GM19239 (cell line): ENCODE data around the gene ZSCAN9.
A peak's percentile ranks its signal among the peaks of the same experiment; 100 is the strongest.

ENCODE experiments used
- DNase-seq: peaks from one replicate; pipeline ENCODE4 v3.0.0; 2011; ENCODE audit warnings: low spot score; ENCODE audit not compliant: insufficient read length
- FAIRE-seq: peaks from 2 replicates; lab custom pipeline; 2011; peaks lifted over from hg19 to GRCh38; lab: Jason Lieb, UNC

The ZSCAN9 gene

DNA sequence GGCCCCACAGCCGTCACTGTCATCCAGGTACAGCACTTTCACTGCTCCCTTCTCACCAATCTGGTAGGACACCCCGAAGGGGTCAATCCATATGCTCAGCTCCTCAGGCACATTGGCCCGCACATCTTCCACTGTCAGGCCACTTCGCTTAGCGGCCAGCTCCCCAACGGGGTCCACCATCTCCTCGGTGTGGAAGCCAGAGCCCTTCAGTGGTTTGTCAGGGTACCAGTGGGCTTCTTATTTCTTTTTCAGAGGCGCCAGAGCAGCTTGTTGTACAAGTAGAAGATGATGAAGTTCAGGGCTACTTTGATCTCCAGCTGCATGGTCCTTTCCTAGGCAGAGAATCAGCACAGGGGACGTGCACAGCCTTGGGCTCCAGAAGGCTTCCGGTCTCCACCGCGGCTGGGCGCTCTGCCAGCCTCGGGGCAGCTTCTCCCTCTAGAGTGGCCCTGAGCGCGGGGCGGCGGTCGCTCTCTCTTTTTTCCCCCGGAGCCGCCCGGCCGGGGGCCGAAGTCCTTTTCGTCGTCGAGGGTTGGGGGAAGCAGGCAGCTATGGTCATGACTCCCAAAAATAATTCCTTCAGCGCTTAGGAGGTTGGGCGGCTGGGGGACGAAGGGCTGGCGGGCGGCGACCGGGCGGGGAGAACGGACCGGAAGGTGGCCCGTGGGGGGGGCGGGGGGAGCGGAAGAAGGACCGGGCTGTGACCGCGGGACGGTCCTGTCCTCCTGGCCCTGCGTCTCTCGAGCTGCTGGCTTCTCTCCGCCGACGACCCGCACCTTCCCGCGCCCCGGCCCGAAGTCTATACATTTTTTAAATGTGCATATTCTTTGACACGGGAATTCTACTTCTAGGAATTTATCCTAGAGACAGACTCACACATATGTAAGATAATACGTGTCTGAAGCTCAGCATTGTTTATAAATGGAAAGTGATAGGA, 6.5 kb upstream of the ZSCAN9 start:
- FAIRE-seq = peak; percentile 75
- DNase-seq = peak; percentile 51

DNA sequence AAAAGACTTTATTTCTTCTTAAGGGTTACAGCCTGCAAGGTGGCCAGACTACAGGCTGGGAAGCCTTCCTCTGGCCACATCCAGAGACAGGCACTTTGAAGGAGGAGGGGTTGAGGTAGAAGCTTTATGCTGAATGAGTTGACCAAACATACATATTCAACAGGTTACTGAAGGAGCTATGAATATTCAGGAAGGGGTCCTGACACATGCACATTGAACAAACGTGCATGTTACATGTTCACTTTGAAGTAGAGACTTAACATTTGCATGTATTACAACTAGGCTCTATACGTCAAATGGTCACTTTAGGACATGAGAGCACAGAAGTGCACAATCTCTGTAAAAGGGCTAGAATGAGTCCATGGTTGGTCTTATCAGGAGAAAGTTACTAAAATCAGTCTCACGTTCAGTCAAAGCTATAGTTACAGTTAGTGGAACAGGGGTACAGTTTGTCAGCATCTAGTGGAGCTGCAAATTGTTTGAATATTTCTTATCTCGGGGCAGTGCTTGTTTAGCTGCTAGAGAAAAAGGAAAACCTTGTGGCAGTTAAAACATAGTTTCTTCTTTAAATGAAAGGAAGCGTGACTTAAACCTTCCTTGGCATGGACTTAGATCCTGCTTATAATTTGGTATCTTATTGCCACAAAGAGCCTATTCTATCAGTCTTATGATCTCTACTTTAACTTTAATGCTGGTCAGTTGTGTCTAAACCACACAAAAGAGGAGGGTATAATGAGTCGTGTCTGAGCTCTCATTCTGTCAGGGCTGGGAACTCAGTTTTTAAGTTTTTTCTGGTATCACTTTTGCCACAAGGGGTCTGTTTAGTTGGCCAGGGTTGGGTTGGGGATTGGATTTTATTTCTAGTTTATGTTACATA, 4.6 kb upstream of the ZSCAN9 start:
- DNase-seq = no peak
- FAIRE-seq = no peak

DNA sequence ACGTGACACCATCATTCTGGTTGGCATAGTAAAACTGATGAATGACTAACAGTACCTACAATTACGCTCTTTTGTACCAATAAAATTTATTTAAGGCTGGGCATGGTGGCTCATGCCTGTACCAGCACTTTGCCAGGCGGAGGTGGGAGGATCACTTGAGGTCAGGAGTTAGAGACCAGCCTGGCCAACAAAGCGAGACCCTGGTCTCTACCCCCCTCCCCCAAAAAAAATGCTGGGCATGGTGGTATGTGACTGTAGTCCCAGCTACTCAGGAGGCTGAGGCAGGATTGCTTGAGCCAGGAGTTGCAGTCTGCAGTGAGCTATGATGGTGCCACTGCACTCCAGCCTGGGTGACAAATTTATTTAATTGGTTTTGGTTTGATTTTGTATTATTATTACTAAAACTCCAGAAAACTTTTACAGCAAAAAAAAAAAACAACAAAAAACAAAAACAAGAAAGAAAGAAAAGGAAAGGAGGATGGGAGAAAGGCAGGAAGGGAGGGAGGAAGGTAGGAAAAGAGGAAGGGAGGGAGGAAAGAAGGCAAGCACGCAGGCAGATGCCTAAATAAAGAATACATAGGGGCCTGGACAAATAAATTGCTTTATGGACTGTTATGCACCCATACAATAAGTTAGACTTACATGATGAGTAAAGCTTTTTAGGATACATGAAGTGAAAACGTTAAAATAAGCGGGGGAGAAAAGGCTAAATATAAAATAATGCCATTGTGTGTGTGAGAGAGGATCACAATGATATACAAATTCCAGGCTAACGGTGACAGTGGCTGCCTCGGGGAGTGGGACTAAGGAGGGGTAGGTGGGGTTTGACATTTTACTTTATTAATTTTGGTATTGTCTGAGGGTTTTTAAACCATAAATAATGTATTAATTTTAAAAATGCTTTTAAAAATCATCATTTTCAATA, 682 bp upstream of the ZSCAN9 start:
- FAIRE-seq (peak; percentile 35), DNase-seq (no peak)

- no peak for FAIRE-seq
- DNase-seq = no peak
Measured at GRCh38 chr6:28226460-28226859, 1.4 kb downstream of the ZSCAN9 start.

GRCh38 chr6:28232785-28233184, 7.7 kb downstream of the ZSCAN9 start:
- FAIRE-seq (no peak), DNase-seq (no peak)

DNA sequence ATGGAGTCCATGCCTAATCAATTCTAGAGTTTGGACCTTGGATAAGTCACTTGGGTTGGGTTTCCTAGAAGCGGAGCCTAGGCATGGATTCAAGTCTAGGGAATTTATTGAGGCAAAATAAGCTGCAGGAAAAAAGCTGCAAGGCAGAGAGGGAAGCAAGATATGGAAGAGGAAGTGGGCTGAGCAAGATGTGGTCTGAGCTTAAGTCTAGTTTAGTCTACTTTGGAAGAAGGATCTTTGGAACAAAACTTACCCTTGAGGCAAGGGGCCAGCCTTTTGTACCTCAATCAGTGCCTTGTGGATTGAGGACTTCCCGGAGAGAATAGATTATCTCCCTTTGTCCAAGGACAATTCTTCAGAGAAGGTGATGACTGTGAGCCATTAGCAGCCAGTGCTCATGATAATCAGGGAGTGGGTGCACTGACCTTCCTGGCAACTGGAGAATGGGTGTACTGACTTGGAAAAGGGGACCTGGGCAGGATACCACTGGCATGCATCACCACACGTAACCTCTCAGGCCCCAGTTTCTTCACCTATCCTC, 10.9 kb downstream of the ZSCAN9 start:
- DNase-seq (no peak), FAIRE-seq (no peak)

- no peak for DNase-seq
- FAIRE-seq = peak; percentile 68
Measured at GRCh38 chr6:28239636-28240035, 14.6 kb downstream of the ZSCAN9 start.

DNA sequence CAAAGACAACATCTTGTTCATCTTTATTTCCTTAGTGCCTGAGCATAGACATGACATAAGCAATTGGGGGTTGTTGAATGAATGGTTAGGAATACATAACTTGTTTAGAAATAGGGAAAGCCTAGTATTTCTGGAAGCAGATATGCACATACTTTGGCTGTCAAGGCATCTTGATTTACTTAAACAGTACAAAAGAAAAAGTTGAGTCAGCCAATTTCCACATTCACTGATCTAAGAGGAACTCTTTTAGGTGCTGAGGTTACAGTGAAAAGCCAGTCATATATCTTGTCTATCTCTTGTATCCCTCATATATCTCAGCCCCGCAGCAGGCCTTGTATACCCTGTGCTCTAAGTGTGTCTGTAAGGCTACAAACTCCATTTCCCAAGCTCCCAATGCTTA, 15.4 kb downstream of the ZSCAN9 start:
- no peak for FAIRE-seq
- no peak for DNase-seq

DNA sequence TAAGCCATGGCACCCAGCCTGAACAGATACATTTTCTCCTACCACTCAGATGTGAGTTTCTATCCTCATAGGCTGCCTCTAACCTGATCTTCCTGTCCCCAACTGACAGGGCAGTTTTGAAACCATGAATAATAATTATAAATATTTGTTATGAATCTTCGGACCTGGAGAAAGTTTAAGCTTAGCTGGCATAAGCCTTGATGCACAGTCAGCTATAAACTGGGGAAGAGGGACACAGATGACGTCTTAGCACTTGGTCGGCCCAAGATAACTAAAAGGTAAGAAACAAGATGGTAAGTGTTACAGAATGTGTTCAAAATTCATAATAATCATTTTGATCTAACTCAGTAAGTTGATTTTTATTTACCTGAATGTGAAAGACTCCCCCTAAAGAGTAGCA, 18.9 kb downstream of the ZSCAN9 start:
- DNase-seq (no peak), FAIRE-seq (no peak)

DNA sequence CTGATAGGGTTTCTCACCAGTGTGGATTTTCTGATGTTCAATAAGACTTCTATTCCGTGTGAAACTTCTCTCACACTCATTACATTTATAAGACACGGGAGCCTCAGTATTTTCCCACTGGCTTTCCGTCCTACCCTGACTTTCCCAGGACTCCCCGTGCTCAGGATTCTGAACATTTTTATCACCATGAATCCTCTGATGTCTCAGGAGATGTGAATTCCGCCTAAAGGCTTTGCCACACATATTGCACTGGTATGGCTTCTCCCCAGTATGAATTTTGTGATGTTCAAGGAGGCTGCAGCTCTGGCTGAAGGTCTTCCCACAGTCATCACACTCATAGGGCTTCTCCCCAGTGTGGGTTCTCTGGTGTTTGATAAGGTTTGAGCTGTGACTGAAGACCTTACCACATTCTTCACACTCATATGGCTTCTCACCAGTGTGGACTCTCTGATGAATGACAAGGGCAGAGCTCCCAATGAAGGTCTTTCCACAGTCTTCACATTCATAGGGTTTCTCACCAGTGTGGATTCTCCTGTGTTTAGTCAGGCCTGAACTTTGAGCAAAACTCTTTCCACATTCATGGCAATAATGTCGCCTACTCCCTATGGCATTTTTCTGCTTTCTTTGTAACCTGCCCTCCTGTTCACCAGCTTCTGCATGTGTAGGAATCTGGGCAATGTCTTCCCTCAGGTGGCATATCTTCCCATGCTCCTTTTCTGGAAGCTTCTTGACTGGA, 20.3 kb downstream of the ZSCAN9 start:
- FAIRE-seq = no peak
- DNase-seq = no peak

DNA sequence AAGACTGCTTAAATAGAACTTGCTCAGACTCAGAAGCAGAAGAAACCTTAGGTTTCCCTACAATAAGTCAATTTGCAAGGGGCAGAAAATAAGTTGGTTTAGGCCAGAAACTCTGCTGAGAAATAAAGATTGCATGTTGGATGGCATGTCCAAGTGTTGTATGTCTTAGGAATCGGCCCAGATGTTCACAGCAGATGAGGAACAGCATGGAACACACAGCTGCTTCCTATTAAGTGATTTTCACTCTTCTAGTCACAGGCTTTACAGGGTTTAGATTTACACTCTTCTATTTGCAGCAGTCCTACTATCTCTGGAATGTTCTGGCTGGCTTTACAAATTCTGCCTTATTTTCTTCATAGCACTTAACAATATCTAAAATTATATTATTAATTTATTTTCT, 23.8 kb downstream of the ZSCAN9 start:
- DNase-seq = no peak
- no peak for FAIRE-seq

DNA sequence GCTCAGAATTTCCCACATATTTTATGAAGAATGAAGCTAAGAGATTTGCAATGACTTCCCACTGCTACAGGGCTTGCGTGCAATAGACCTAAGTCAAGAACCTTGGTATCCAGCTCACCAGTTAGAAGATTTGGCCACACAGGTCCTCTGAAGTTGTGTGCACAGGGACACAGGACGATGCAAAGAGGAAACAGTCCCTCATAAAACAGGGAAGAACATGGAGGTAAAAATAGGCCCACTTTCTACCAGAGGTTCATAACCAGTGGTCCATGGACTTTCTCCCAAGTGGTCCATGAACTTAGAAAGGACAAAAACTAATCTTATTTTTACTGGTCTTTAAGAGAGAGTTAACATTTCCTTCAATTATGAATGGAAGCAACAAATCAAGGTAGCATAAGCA, 25.7 kb downstream of the ZSCAN9 start:
- FAIRE-seq (no peak), DNase-seq (no peak)

- FAIRE-seq (no peak), DNase-seq (no peak)
Measured at GRCh38 chr6:28251661-28252008, 26.6 kb downstream of the ZSCAN9 start.

- DNase-seq (peak; percentile 66), FAIRE-seq (peak; percentile 90)
Measured at GRCh38 chr6:28252009-28252975, 27.2 kb downstream of the ZSCAN9 start, which contains the start of gene ZKSCAN4. ZKSCAN4 (minus strand) TSS chr6:28252269; CDS start chr6:28251980, 289 bp downstream.

DNA sequence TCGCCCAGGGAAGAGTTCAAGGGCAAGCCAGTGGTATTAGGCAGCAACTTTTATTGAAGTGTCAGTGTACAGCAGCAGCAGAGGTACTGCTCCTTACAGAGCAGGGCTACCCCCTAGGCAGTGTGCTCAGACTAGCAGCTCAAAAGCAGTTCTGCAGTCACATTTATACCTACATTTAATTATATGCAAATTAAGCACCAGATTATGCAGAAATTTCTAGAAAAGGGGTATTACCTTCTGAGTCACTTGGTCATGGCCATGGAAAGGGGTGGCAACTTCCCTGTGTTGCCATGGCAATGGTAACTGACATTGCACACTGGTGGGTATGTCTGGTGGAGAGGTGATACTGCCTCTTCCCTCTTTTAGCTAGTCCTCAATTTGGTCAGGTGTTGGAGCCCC, 29.0 kb downstream of the ZSCAN9 start:
- DNase-seq (no peak), FAIRE-seq (no peak)

DNA sequence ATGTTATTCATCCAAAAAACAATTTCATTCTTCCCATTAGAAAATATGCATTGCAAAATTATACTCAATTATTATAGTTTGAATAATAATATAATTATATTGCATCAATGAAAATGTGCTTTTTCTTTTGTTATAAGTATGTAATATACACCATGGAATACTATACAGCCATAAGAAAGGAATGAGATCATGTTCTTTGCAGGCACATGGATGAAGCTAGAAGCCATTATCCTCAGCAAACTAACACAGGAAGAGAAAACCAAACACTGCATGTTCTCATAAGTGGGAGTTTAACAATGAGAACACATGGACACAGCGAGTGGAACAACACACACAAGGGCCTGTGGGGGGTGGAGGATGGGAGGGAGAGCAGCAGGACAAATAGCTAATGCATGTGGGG, 32.0 kb downstream of the ZSCAN9 start:
- no peak for DNase-seq

DNA sequence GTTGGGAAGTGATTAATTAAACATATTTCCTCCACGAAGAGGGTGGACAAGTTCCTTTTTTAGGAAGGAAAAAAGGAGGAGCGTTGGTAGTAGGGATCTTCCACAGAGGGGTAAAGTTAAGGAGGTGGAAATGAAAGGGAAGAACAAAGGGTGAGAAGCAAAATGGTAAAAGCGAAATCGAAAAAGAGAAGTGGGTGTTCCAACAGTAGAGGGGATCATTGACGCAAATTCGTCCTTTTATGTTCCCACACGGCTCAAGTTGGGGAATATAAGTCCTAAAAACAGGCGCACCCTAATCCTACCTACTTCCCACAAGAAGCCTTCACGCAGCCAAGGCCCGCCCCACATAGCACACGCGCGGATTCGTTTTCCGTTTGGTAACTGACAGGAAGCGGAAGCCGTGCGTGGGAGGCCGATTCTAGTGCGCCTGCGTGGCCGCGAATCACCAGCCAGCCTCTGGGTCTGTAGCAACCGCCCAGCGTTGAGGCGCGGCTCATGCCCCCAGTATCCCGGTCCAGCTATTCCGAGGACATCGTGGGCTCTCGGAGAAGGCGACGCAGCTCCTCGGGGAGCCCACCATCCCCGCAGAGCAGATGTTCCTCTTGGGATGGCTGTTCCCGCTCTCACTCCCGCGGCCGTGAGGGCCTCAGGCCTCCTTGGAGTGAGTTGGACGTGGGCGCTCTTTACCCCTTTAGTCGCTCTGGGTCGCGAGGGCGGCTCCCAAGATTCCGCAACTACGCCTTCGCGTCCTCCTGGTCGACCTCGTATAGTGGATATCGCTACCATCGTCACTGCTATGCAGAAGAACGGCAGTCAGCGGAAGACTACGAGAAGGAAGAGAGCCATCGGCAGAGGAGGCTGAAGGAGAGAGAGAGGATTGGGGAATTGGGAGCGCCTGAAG, 34.1 kb downstream of the ZSCAN9 start, which contains the start of gene NKAPL:
NKAPL (plus strand) TSS at position 421 of the 901 bp plus-strand sequence; CDS start at position 496, 75 bp downstream.
- FAIRE-seq (peak; percentile 64), DNase-seq (no peak)

More for the DNA sequence above, 32.0 kb downstream of the ZSCAN9 start:
- no peak for FAIRE-seq
